Measurements from ENCODE around the gene ELANE.

Gene ELANE

DNA sequence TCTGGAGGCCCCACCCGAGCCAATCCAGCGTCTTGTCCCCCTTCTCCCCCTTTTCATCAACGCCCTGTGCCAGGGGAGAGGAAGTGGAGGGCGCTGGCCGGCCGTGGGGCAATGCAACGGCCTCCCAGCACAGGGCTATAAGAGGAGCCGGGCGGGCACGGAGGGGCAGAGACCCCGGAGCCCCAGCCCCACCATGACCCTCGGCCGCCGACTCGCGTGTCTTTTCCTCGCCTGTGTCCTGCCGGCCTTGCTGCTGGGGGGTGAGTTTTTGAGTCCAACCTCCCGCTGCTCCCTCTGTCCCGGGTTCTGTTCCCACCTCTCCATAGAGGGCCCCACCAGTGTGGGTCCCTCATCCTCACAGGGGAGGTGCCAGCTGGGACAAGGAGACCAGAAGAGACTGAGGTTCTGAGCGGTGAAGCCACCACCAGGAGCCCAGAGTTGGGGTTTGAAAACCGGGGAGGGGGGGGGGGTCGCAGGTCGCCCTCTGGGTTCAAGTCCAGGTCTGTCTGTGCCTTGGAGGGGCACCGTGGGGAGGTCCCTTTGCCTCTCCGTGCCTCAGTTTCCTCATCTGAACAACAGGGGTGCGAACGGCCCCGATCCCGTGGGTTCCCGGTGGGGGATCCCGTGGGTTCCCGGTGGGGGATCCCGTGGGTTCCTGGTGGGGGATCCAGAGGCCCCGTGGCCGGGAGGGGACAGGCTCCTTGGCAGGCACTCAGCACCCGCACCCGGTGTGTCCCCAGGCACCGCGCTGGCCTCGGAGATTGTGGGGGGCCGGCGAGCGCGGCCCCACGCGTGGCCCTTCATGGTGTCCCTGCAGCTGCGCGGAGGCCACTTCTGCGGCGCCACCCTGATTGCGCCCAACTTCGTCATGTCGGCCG is at the start of gene ELANE:
Gene ELANE (plus strand): TSS at position 168 of the 878 bp plus-strand sequence. CDS start 26 bp downstream, at position 194.
- no peak for DNase-seq

DNA sequence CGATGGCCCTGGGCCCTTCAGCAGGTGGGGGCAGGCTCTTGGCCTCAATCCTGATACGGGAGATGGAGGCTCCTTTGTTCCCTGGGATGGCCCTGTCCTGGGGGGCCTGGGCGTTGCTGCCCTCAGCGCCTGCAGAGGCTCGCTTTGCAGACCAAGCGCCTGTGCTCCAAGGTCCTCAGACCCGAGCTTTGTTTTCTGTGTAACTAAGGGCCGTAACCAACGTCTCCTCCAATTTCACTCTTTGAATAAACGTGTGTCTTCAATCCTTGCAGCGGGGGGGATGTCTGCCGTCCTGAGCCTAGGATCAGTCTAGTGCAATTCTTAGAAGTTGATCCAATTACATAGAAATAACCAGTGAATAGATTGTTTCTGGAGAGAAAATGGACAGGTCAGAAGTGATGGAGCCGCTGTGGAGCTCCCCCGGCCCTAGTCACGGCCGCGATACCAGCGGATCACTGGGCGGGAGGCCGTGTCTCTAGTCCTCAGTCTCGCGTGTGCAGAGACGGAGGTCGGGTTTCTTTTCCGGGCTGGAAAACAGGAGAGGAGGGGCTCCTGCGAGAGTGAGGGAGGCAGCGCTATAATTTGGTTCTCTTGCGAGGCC is 49.5 kb upstream of the ELANE start:
- no peak for DNase-seq

- no peak for DNase-seq
These were observed 49.0 kb upstream of the ELANE start for GRCh38 chr19:803099-803561.

DNA sequence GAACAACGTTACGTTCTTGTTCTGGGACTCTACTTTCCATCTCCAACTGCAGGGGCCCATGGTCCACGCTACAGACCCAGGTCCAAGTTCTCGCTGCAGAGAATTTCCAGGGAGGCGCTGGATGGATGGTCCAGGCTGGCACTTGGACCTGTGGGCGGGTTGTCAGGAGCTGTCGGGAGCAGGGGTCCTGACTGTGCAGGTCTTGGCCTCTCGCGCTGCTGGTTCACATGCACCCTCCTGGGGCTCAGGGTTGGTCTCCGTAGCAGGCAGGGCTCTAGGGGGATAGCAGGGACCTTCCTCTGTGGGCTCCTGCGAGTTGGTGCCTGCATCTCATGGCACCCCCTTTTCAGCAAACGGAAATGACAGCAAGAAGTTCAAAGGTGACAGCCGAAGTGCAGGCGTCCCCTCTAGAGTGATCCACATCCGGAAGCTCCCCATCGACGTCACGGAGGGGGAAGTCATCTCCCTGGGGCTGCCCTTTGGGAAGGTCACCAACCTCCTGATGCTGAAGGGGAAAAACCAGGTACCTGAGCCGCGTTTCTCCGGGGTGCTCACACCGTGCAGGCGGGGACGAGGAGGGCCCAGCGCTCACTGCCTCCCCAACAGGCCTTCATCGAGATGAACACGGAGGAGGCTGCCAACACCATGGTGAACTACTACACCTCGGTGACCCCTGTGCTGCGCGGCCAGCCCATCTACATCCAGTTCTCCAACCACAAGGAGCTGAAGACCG is 48.3 kb upstream of the ELANE start:
- no peak for DNase-seq

DNA sequence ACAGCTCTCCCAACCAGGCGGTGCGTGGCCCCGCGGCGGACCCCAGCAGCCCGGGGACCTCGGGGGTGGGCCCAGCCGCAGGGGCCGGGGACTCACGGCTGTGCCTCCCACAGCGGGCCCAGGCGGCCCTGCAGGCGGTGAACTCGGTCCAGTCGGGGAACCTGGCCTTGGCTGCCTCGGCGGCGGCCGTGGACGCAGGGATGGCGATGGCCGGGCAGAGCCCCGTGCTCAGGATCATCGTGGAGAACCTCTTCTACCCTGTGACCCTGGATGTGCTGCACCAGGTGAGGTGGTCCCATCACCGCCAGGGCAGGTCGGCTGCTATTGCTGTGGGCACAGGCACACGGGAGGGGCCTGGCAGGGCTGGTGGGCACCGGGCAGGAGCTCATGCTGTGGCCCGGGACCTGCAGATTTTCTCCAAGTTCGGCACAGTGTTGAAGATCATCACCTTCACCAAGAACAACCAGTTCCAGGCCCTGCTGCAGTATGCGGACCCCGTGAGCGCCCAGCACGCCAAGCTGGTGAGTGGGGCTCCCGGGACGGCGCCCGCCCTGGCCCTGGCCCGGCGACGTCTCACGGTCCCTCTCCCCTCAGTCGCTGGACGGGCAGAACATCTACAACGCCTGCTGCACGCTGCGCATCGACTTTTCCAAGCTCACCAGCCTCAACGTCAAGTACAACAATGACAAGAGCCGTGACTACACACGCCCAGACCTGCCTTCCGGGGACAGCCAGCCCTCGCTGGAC is 47.5 kb upstream of the ELANE start:
- no peak for DNase-seq

GRCh38 chr19:805166-805551 is 46.9 kb upstream of the ELANE start:
- DNase-seq: no peak

DNA sequence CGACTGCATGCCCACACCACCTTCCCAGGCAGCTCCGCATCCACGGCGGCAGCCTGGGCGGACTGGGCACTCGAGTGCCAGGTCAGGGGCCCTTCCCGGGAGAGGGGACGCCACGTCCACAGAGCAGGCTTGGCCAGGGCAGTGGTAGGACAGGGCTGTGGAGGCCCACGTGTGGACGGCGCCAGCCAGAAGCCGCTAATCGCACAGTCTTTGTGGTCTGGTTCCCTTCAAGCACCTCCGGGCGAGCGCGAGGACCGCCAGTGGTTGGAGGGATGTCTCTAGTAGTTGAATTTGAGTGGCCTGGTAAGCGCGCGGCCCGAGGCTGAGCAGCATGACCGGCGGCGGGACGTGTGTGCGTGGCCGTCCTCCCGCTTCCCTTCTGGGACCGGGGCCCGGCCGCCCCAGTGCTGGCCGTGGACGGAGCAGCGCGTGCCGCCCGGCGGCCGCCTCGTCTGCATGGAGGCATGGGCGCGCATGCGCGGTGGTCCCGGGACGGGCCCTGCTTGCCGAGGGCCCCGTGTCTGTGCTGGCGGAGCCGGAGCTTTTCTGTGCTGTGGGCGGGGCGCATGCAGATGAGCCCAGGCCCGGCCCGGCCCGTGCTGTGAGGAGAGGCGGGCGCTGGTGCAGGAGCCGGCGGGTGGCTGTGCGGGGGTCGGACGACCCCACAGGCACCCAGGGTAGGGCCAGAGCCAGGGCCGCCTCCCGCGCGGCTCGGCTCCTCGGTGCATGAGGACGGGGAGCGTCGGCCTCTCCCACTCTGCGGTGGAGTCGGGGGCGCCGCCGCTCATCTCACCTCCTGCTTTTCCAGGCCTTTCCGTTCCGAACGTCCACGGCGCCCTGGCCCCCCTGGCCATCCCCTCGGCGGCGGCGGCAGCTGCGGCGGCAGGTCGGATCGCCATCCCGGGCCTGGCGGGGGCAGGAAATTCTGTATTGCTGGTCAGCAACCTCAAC is 46.2 kb upstream of the ELANE start:
- DNase-seq: no peak

GRCh38 chr19:806815-807421 is 45.2 kb upstream of the ELANE start:
- no peak for DNase-seq

DNA sequence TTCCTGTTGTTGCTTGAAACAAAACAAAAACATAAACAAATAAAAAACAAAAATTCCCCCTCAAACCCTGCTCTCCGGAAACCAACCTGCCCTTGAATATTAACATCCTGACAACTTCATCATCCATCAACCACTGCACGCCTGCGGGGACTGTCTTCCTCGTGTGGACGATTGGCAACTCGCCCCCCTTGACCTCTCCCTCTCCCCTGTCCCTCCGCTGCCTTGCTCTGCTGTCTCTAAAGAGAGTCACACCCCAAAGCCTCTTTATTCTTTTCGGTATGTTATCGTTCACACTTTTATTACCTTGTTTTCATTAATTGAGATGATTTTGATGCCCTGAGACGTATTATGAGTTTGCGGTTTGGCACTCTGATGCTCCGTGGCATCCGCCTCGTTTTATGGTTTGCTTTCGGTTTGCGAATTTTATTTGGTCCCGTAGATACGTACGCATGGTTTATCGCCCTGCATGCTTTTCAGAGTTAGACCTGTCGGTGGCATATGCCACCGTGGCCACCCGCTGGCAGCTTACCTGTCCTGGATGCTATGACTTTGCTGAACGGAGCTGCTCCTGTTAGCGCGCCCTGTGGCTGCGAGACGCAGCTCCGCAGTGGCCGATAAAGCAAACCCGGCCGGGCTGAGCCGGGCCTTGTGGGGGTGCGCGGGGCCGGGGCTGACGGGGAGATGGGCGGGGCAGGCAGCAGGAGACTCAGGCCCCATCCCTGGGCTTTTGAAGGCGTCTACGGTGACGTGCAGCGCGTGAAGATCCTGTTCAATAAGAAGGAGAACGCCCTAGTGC is 44.3 kb upstream of the ELANE start:
- no peak for DNase-seq

DNA sequence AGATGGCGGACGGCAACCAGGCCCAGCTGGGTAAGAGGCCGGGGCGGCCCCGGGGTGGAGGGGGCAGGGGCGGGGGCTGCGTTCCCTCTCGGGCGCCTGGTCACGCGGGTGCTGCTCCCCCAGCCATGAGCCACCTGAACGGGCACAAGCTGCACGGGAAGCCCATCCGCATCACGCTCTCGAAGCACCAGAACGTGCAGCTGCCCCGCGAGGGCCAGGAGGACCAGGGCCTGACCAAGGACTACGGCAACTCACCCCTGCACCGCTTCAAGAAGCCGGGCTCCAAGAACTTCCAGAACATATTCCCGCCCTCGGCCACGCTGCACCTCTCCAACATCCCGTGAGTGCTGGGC is 43.7 kb upstream of the ELANE start:
- no peak for DNase-seq

DNA sequence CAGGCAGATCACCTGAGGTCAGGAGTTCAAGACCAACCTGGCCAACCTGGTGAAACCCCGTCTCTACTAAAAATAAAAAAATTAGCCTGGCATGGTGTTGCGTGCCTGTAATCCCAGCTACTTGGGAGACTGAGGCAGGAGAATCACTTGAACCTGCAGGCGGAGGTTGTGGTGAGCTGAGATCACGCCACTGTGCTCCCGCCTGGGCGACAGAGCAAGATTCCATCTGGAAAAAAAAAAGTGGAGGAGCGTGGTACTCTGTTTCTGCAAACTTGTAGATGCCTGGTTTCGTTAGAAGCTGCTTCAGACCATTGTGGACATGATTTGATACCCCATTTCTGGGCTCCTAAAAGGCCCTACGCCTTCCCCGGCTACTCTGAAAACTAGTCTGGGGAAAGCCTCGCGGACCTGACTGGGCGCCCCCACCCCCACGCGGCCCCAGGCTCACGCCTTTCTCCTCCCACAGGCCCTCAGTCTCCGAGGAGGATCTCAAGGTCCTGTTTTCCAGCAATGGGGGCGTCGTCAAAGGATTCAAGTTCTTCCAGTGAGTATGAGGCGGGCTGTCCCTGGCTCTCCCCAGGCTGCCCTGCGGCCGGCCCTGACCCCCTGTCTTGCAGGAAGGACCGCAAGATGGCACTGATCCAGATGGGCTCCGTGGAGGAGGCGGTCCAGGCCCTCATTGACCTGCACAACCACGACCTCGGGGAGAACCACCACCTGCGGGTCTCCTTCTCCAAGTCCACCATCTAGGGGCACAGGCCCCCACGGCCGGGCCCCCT is 41.8 kb upstream of the ELANE start:
- no peak for DNase-seq

DNA sequence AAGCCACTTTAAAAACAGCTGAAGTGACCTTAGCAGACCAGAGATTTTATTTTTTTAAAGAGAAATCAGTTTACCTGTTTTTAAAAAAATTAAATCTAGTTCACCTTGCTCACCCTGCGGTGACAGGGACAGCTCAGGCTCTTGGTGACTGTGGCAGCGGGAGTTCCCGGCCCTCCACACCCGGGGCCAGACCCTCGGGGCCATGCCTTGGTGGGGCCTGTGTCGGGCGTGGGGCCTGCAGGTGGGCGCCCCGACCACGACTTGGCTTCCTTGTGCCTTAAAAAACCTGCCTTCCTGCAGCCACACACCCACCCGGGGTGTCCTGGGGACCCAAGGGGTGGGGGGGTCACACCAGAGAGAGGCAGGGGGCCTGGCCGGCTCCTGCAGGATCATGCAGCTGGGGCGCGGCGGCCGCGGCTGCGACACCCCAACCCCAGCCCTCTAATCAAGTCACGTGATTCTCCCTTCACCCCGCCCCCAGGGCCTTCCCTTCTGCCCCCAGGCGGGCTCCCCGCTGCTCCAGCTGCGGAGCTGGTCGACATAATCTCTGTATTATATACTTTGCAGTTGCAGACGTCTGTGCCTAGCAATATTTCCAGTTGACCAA is 41.1 kb upstream of the ELANE start:
- DNase-seq: no peak

DNA sequence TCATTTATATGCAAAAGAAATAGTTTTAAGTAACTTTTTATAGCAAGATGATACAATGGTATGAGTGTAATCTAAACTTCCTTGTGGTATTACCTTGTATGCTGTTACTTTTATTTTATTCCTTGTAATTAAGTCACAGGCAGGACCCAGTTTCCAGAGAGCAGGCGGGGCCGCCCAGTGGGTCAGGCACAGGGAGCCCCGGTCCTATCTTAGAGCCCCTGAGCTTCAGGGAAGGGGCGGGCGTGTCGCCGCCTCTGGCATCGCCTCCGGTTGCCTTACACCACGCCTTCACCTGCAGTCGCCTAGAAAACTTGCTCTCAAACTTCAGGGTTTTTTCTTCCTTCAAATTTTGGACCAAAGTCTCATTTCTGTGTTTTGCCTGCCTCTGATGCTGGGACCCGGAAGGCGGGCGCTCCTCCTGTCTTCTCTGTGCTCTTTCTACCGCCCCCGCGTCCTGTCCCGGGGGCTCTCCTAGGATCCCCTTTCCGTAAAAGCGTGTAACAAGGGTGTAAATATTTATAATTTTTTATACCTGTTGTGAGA is 40.5 kb upstream of the ELANE start:
- no peak for DNase-seq

GRCh38 chr19:812049-812746 is 39.9 kb upstream of the ELANE start:
- no peak for DNase-seq

DNA sequence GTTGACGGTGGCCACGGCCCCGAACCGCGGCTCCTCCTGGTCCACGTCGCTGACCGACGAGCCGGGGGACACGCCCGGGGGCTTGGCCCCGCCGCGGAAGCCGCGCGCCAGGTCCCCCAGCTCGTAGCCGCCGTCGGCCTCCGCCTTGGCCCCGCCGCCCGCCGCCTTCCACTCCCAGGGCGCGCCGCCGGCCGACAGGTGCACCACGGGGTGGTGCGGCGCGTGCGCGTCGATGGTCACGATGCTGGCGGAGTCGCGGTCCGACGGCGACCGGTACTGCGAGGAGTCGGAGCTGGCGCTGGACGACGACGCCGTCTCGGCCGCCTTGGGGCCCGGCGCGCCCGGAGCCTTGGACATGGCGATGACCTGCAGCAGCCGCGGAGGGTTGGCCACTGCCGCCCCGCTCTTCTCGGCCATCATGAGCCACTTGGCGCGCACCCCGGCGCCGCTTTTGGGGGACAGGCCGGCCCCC is 39.3 kb upstream of the ELANE start:
- no peak for DNase-seq

- DNase-seq: no peak
These were observed 38.6 kb upstream of the ELANE start for GRCh38 chr19:813219-814151.

All from activated CD4-positive, alpha-beta T cell treated with anti-CD3 and anti-CD28 coated beads, Interleukin-2, amount 50 U/mL, for 48 hours (primary cell).